ENCODE data around the gene EDIL3.

DNA sequence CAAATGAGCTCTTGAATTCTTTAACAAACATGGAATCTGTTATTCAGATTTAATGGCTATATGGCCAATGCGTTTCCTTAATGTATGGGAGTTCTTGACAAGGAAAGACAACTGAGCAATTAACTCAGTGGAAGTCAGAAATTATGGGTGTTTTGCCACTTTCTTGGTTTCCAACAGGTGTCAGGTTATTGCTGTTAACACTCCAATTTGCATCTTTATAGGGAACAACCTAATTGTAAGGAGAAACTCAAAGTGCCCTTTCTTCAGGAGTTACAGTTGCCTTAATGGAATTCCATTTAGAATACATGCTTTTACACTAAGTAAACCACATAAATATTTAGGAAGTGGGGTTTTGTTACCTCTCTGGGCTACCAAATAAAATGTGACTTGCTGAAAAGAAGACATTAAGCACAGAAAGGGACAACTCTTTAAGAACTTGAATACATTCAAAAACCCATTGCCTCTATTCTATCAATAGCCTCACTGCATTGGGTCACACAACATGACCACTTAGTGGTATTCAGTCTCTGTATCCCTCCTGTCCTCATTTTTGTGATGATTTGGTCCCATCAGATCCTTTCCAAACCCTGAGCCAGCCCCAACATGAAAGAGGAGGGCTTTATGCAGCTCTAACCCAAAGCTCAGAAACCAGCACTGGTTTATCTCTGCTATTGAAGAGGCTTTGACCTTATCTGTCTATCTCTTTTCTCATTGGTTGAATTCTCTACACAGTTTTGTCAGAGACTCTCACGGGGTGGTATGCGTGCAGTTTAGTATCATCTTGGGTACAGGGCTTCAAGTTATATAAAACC is 118.7 kb downstream of the EDIL3 start:
- TF ChIP-seq, protein P1, sequence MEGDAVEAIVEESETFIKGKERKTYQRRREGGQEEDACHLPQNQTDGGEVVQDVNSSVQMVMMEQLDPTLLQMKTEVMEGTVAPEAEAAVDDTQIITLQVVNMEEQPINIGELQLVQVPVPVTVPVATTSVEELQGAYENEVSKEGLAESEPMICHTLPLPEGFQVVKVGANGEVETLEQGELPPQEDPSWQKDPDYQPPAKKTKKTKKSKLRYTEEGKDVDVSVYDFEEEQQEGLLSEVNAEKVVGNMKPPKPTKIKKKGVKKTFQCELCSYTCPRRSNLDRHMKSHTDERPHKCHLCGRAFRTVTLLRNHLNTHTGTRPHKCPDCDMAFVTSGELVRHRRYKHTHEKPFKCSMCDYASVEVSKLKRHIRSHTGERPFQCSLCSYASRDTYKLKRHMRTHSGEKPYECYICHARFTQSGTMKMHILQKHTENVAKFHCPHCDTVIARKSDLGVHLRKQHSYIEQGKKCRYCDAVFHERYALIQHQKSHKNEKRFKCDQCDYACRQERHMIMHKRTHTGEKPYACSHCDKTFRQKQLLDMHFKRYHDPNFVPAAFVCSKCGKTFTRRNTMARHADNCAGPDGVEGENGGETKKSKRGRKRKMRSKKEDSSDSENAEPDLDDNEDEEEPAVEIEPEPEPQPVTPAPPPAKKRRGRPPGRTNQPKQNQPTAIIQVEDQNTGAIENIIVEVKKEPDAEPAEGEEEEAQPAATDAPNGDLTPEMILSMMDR (IDR thresholded peaks at IDR 0.05 in 2 of 3, conservative IDR thresholded peaks at IDR 0.05 in 1 of 3; ENCODE audit: control insufficient read depth in 2 of 3, extremely low read depth in 1 of 3, insufficient read depth in 1 of 3, low read depth in 3 of 3, low read length in 3 of 3), result no peak
- TF ChIP-seq BACH1 (IDR thresholded peaks at IDR 0.05; ENCODE audit: borderline replicate concordance) (no peak), POLR2AphosphoS5 (IDR thresholded peaks at IDR 0.05; ENCODE audit: low read length) (no peak), EZH2 (IDR thresholded peaks at IDR 0.05; ENCODE audit: borderline replicate concordance, control insufficient read depth, low read depth, low read length) (no peak), CREB1 (IDR thresholded peaks at IDR 0.05; ENCODE audit: low read depth) (no peak), RELA (IDR thresholded peaks at IDR 0.05; ENCODE audit: borderline replicate concordance, partially characterized antibody) (no peak), ZNF274 (IDR thresholded peaks at IDR 0.05; ENCODE audit: insufficient read depth, insufficient read length) (no peak), EP300 (IDR thresholded peaks at IDR 0.05; ENCODE audit: borderline replicate concordance in 1 of 2, control insufficient read depth in 1 of 2, low read depth in 2 of 2, low read length in 2 of 2) (no peak)
